Calu3 (cell line): ENCODE data around the gene MTFMT. TPM values are rescaled to one million over a fixed set of nuclear protein-coding genes. Genes with fewer than 3 reads are reported as not detected.

Source experiments
- BruUV-seq: library from RNA; stranded (reverse); fragments of 400-500 nt; replicated peaks from 2 replicates; lab custom pipeline; 2021; lab: Mats Ljungman, UMichigan
- CTCF ChIA-PET: fragments of 300-600 bp; sonication (Branson Sonifier 250); formaldehyde crosslinking; loops from one replicate; lab custom pipeline; 2022; ENCODE audit warnings: antibody characterized with exemption; lab: Charles Lee
- DNase-seq: peaks from one replicate; pipeline ENCODE4 v3.0.0; 2022
- H3K27ac Mint-ChIP-seq: one replicate; pipeline ENCODE4 v1.8.0; 2022; ENCODE audit warnings: mixed read lengths; ENCODE audit not compliant: unreplicated experiment
- H3K27me3 Mint-ChIP-seq: one replicate; pipeline ENCODE4 v1.8.0; 2022; ENCODE audit warnings: mixed read lengths; ENCODE audit not compliant: unreplicated experiment
- H3K36me3 Mint-ChIP-seq: one replicate; pipeline ENCODE4 v1.8.0; 2022; ENCODE audit warnings: mild to moderate bottlenecking, moderate library complexity, mixed read lengths; ENCODE audit not compliant: insufficient read depth, unreplicated experiment
- H3K4me1 Mint-ChIP-seq: one replicate; pipeline ENCODE4 v1.8.0; 2022; ENCODE audit warnings: mild to moderate bottlenecking, low read depth, mixed read lengths; ENCODE audit not compliant: unreplicated experiment
- H3K4me3 Mint-ChIP-seq: one replicate; pipeline ENCODE4 v1.8.0; 2022; ENCODE audit warnings: mild to moderate bottlenecking, low read depth, moderate library complexity, mixed read lengths; ENCODE audit not compliant: unreplicated experiment
- H3K9me3 Mint-ChIP-seq: one replicate; pipeline ENCODE4 v1.8.0; 2022; ENCODE audit warnings: low read depth, mixed read lengths; ENCODE audit not compliant: unreplicated experiment
- intact Hi-C: fragments of 100-400 bp; cut with micrococcal nuclease; formaldehyde crosslinking; loops from one replicate; pipeline ENCODE4 v1.10.0; 2022; ENCODE audit not compliant: unreplicated experiment
- total RNA-seq: library from RNA; stranded (reverse); gene quantifications from 2 replicates; pipeline ENCODE4 v1.2.3, GENCODE V29; 2022
- TF ChIP-seq, protein P1 (sequence below): fragments of 200-600 bp; IDR thresholded peaks from one replicate; pipeline ENCODE4 v1.8.0; 2022; ENCODE audit warnings: antibody characterized with exemption; ENCODE audit not compliant: unreplicated experiment

The MTFMT gene
- total RNA-seq, 1 experiment from 2014 or later = 18.9 TPM

DNA sequence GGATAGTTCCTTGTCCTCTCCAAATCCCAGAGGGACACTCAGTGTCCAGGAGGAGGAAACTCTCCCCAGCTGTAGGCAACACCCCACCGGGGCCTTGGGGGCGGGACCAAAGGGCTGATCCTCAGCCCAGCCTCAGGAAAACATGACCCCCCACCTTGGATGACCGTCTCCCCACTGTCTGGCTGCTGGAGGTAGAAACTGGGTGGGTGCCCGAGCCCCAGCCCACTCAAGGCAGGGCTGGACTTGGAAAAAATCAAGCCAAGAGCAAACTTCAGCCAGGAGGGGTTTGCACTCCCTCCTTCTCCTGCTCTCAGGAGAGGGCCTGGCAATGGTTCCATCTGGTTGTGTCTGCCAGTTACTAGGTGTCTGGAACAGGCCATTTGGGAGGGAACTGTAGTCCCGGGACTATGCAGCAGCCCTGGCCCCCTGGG lies 42.0 kb upstream of the MTFMT start:
- H3K27me3 Mint-ChIP-seq = peaks cover 25% of the 10 kb centered on the region
- no peak overlapping the region for H3K4me3 Mint-ChIP-seq
- no peaks in the 10 kb centered on the region for H3K9me3 Mint-ChIP-seq
- peaks cover 9% of the 10 kb centered on the region for H3K4me1 Mint-ChIP-seq
- BruUV-seq = no TSS peak
- intact Hi-C loops = no loop called here
- CTCF ChIA-PET = no interaction called here
- peaks cover 5% of the 10 kb centered on the region for H3K36me3 Mint-ChIP-seq
- DNase-seq = no peak
- TF ChIP-seq, protein P1, sequence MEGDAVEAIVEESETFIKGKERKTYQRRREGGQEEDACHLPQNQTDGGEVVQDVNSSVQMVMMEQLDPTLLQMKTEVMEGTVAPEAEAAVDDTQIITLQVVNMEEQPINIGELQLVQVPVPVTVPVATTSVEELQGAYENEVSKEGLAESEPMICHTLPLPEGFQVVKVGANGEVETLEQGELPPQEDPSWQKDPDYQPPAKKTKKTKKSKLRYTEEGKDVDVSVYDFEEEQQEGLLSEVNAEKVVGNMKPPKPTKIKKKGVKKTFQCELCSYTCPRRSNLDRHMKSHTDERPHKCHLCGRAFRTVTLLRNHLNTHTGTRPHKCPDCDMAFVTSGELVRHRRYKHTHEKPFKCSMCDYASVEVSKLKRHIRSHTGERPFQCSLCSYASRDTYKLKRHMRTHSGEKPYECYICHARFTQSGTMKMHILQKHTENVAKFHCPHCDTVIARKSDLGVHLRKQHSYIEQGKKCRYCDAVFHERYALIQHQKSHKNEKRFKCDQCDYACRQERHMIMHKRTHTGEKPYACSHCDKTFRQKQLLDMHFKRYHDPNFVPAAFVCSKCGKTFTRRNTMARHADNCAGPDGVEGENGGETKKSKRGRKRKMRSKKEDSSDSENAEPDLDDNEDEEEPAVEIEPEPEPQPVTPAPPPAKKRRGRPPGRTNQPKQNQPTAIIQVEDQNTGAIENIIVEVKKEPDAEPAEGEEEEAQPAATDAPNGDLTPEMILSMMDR = no peak
- H3K27ac Mint-ChIP-seq = no peak overlapping the region

DNA sequence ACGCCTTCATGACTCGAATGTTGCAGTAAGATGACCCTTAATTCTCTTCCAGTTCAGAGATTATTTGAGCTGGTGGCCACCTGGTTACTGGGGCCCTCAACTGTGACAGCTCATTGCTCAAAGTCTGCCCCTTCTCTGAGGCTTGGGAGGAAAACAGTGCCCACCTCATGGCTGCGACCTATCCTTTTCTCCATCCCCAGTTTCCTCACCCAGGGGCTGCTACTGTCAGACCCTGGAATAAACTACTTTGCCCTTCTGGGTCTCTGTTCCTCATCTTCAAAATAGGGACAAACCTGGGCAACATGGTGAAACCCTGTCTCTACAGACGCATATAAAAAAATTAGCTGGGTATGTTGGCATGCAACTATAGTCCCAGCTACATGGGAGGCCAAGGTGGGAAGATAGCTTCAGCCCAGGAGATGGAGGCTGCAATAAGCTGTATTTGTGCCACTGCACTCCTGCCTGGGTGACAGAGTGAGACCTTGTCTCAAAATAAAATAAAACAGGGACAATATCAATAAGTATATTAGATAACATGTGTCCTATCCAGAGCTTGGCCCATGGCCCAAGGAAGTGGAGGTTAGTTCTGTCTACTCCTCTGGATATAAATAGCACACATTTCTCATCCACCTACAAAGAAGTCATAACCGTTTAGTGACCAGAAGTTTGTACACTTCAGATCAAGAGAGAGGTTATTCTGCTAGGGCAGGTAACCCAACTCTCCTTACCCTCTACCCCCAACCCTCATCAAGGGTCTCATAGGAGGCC lies 40.5 kb upstream of the MTFMT start:
- TF ChIP-seq, protein P1 = no peak
- DNase-seq = no peak
- CTCF ChIA-PET = interaction anchor here (0.7 to 1.1 kb wide), 3 partner anchors 9 to 32 kb away, joined by 3 read pairs; no protein-coding TSS in a partner anchor
- Mint-ChIP-seq H3K27ac (no peak overlapping the region), H3K4me1 (peaks cover 9% of the 10 kb centered on the region), H3K9me3 (no peaks in the 10 kb centered on the region), H3K4me3 (no peak overlapping the region), H3K27me3 (peaks cover 40% of the 10 kb centered on the region), H3K36me3 (peaks cover 5% of the 10 kb centered on the region)
- BruUV-seq = no TSS peak
- intact Hi-C loops = no loop called here

DNA sequence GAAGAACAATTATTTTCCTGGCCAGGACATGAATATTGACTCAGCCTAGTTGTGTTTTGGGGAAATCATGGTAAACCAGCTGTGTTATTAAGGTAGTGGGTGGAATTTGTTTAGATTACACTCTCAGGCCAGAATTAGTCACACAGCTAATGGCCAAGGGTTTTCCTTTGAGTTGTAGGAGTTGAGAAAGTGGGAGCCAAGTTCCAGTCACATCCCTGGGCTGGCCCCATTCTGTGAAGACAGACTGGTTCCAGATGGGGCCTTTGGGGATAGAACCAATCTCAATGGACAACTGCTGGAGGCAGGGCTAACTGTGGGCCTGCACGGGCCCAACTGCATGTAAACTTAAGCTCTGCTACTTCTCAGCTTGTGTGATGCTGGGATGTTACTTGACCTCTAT lies 39.7 kb upstream of the MTFMT start:
- H3K27me3 Mint-ChIP-seq = peaks cover 41% of the 10 kb centered on the region
- BruUV-seq = no TSS peak
- H3K4me3 Mint-ChIP-seq = no peak overlapping the region
- CTCF ChIA-PET = interaction anchor here (0.7 to 1.1 kb wide), 3 partner anchors 9 to 32 kb away, joined by 3 read pairs; no protein-coding TSS in a partner anchor
- no peak for DNase-seq
- no peak overlapping the region for H3K27ac Mint-ChIP-seq
- peaks cover 9% of the 10 kb centered on the region for H3K4me1 Mint-ChIP-seq
- no peaks in the 10 kb centered on the region for H3K9me3 Mint-ChIP-seq
- TF ChIP-seq, protein P1 = no peak
- intact Hi-C loops = no loop called here
- peaks cover 5% of the 10 kb centered on the region for H3K36me3 Mint-ChIP-seq

DNA sequence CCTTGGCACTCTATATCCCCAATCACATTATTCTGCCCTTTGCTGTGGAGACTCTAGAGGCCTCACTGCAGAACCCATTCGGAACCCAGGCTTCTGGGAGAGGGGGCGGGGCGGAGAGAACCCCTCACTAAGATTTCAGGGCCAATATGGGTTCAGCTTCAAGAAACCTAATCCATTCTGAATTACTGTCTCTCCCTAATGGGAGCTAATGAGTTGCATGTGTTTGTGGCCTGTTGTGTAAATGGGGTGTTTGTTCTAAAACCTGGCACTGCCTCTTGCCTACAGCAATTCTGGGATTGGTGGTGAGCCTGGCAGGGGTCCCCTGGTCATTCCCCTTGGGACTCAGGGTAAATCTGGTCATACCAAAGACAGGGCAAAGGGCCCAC lies 39.0 kb upstream of the MTFMT start:
- Mint-ChIP-seq H3K4me3 (peak overlapping the region; percentile 37), H3K27ac (no peak overlapping the region), H3K9me3 (no peaks in the 10 kb centered on the region), H3K36me3 (peaks cover 5% of the 10 kb centered on the region), H3K4me1 (peaks cover 11% of the 10 kb centered on the region), H3K27me3 (peaks cover 41% of the 10 kb centered on the region)
- TF ChIP-seq, protein P1 = no peak
- no peak for DNase-seq
- intact Hi-C loops = no loop called here
- CTCF ChIA-PET = interaction anchor here (1.4 kb wide), 1 partner anchor 14 kb away, joined by 3 read pairs; no protein-coding TSS in a partner anchor
- BruUV-seq = no TSS peak
